Ishikawa (cell line): ENCODE data around the gene CUL7.

Source experiments
- CEBPB ChIP-seq: IDR thresholded peaks from 2 replicates; pipeline ENCODE4 v1.6.1; 2012
- CREB1 ChIP-seq: IDR thresholded peaks from 2 replicates; pipeline ENCODE4 v1.6.1; 2012; ENCODE audit warnings: low read depth
- EP300 ChIP-seq: IDR thresholded peaks from 2 replicates; pipeline ENCODE4 v1.6.1; 2012; ENCODE audit warnings: borderline replicate concordance
- FOXM1 ChIP-seq: IDR thresholded peaks from 2 replicates; pipeline ENCODE4 v1.6.1; 2012; ENCODE audit warnings: low read depth, borderline replicate concordance
- NFIC ChIP-seq: IDR thresholded peaks from 2 replicates; pipeline ENCODE4 v1.6.1; 2012
- RAD21 ChIP-seq: IDR thresholded peaks from 2 replicates; pipeline ENCODE4 v1.6.1; 2012; ENCODE audit warnings: low read depth
- REST ChIP-seq: IDR thresholded peaks from 2 replicates; pipeline ENCODE4 v1.6.1; 2012; ENCODE audit warnings: low read depth, mild to moderate bottlenecking
- TAF1 ChIP-seq: IDR thresholded peaks from 2 replicates; pipeline ENCODE4 v1.6.1; 2012; ENCODE audit warnings: low read depth, mild to moderate bottlenecking
- TCF12 ChIP-seq: IDR thresholded peaks from 2 replicates; pipeline ENCODE4 v1.6.1; 2012; ENCODE audit warnings: low read depth
- TEAD4 ChIP-seq: IDR thresholded peaks from 2 replicates; pipeline ENCODE4 v1.6.1; 2012
- YY1 ChIP-seq: IDR thresholded peaks from 2 replicates; pipeline ENCODE4 v1.6.1; 2012; ENCODE audit warnings: low read depth
- ZBTB7A ChIP-seq: IDR thresholded peaks from 2 replicates; pipeline ENCODE4 v1.6.1; 2012; ENCODE audit warnings: low read depth
- TF ChIP-seq, protein P1 (sequence below): IDR thresholded peaks from 2 replicates; pipeline ENCODE4 v1.6.1; 2012
- TF ChIP-seq, protein P2 (sequence below): IDR thresholded peaks from 2 replicates; pipeline ENCODE4 v1.6.1; 2012

DNA sequence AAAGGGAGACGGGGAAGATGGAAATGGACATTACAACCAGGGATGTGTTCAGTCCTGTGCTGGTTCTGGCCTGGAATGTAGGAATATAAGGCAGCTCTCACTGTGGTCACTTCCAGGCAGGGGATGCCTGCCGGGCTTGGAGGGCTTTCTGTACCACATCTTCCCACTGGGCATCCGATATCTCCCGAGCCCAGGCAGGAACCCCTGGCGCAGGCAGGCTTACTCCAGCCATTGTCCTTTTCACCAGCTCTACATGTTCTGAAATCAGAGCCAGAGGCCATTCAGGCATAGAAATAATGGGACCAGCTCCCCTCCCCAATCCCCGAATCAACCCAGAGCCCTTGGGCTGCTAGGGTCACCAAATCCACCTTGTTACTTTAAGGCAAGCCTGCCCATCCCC lies 41.3 kb downstream of the CUL7 start:
- TF ChIP-seq CREB1, result no peak
- TF ChIP-seq YY1, result no peak
- TF ChIP-seq TCF12, result no peak
- TF ChIP-seq, protein P1, sequence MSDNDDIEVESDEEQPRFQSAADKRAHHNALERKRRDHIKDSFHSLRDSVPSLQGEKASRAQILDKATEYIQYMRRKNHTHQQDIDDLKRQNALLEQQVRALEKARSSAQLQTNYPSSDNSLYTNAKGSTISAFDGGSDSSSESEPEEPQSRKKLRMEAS, result no peak
- TF ChIP-seq ZBTB7A, result no peak
- no peak for TF ChIP-seq RAD21
- TF ChIP-seq EP300, result no peak
- no peak for TF ChIP-seq FOXM1
- no peak for TF ChIP-seq TEAD4
- TF ChIP-seq, protein P2, sequence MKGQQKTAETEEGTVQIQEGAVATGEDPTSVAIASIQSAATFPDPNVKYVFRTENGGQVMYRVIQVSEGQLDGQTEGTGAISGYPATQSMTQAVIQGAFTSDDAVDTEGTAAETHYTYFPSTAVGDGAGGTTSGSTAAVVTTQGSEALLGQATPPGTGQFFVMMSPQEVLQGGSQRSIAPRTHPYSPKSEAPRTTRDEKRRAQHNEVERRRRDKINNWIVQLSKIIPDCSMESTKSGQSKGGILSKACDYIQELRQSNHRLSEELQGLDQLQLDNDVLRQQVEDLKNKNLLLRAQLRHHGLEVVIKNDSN, result no peak
- no peak for TF ChIP-seq TAF1
- TF ChIP-seq REST, result no peak
- no peak for TF ChIP-seq CEBPB
- no peak for TF ChIP-seq NFIC
